ENCODE results near the gene MAN1C1. TPM values are rescaled to one million over a fixed set of nuclear protein-coding genes. Genes with fewer than 3 reads are reported as not detected.
"Not testable (repeated sequence)": the region's sequence is repeated elsewhere in the genome, so short reads cannot be mapped to it uniquely, and the experiment has no call there.

MAN1C1 gene
- total RNA-seq, 1 donor from 2014 or later, result 20.4 TPM

GRCh38 chr1:25661043-25661815 is 44.6 kb downstream of the MAN1C1 start:
- Histone ChIP-seq H3K4me1 (peaks cover 30% of the 10 kb centered on the region), H3K27me3 (ENCODE audit: low read depth) (no peaks in the 10 kb centered on the region), H3K27ac (no peak overlapping the region), H3K9me3 (no peaks in the 10 kb centered on the region), H3K36me3 (no peaks in the 10 kb centered on the region), H3K4me3 (no peak overlapping the region)
- DNase-seq (no peak), ATAC-seq (no peak)
- intact Hi-C loops (cut with DNase I), result no loop called here
- TF ChIP-seq CTCF (IDR thresholded peaks at IDR 0.05), result no peak

- no peak for TF ChIP-seq CTCF (IDR thresholded peaks at IDR 0.05)
- H3K9me3 ChIP-seq, result no peaks in the 10 kb centered on the region
- no peak for DNase-seq
- no peak overlapping the region for H3K27ac ChIP-seq
- no peaks in the 10 kb centered on the region for H3K36me3 ChIP-seq
- no peak for ATAC-seq
- no peak overlapping the region for H3K4me3 ChIP-seq
- peaks cover 27% of the 10 kb centered on the region for H3K4me1 ChIP-seq
- intact Hi-C loops (cut with DNase I), result no loop called here
- H3K27me3 ChIP-seq (ENCODE audit: low read depth), result no peaks in the 10 kb centered on the region
Observed at GRCh38 chr1:25662061-25662460, 45.5 kb downstream of the MAN1C1 start.

GRCh38 chr1:25662959-25663358 is 46.4 kb downstream of the MAN1C1 start:
- ATAC-seq; H3K27ac ChIP-seq; intact Hi-C loops (cut with DNase I); H3K36me3 ChIP-seq; H3K27me3 ChIP-seq (ENCODE audit: low read depth); H3K4me3 ChIP-seq; H3K9me3 ChIP-seq; DNase-seq: not testable (repeated sequence)
- peaks cover 23% of the 10 kb centered on the region for H3K4me1 ChIP-seq

- no peak for TF ChIP-seq CTCF (IDR thresholded peaks at IDR 0.05)
- Histone ChIP-seq H3K27ac (no peak overlapping the region), H3K27me3 (ENCODE audit: low read depth) (no peaks in the 10 kb centered on the region), H3K36me3 (no peaks in the 10 kb centered on the region), H3K4me3 (no peak overlapping the region), H3K4me1 (peaks cover 15% of the 10 kb centered on the region), H3K9me3 (no peaks in the 10 kb centered on the region)
- no peak for ATAC-seq
- no peak for DNase-seq
- intact Hi-C loops (cut with DNase I), result no loop called here
Observed at GRCh38 chr1:25664357-25665199, 48.0 kb downstream of the MAN1C1 start.

GRCh38 chr1:25666460-25666859 is 49.9 kb downstream of the MAN1C1 start:
- ATAC-seq (no peak), DNase-seq (no peak)
- no peaks in the 10 kb centered on the region for H3K27me3 ChIP-seq (ENCODE audit: low read depth)
- intact Hi-C loops (cut with DNase I), result no loop called here
- H3K27ac ChIP-seq, result no peak overlapping the region
- H3K36me3 ChIP-seq, result no peaks in the 10 kb centered on the region
- TF ChIP-seq CTCF (IDR thresholded peaks at IDR 0.05), result no peak
- no peak overlapping the region for H3K4me3 ChIP-seq
- peaks cover 8% of the 10 kb centered on the region for H3K4me1 ChIP-seq
- no peaks in the 10 kb centered on the region for H3K9me3 ChIP-seq
